Spleen (tissue), 11 donors: ENCODE data around the gene PITRM1. TPM values are rescaled to one million over a fixed set of nuclear protein-coding genes. Genes with fewer than 3 reads are reported as not detected.

Source experiments
- DNase-seq: peaks from one replicate; pipeline ENCODE4 v3.0.0-alpha.2; 2020
- H3K27ac ChIP-seq, 8 donors: fragments of 200-600 bp; sonication (generic) in 7 of 8; 1 replicate in 4 of 8; 2 replicates in 4 of 8; pipeline versions ENCODE4 v1.5.0 to v1.8.0; 2016 to 2021; ENCODE audit warnings: inconsistent platforms in 4 of 8, mild to moderate bottlenecking in 4 of 8, moderate library complexity in 1 of 8
- H3K27me3 ChIP-seq, 7 donors: fragments of 200-600 bp; sonication (generic) in 6 of 7; replicated peaks in 1 of 7; 1 replicate in 4 of 7; 2 replicates in 3 of 7; pipeline versions ENCODE4 v1.5.0 to v1.8.0; 2016 to 2021; ENCODE audit warnings: inconsistent platforms in 3 of 7, mild to moderate bottlenecking in 1 of 7
- H3K36me3 ChIP-seq, 6 donors: fragments of 200-600 bp; sonication (generic) in 5 of 6; 1 replicate in 4 of 6; 2 replicates in 2 of 6; pipeline versions ENCODE4 v1.5.0 to v1.8.0; 2016 to 2021; ENCODE audit warnings: inconsistent platforms in 2 of 6
- H3K4me1 ChIP-seq, 6 donors: fragments of 200-600 bp; sonication (generic) in 5 of 6; 1 replicate in 3 of 6; 2 replicates in 3 of 6; pipeline versions ENCODE4 v1.5.0 to v1.8.0; 2016 to 2021; ENCODE audit warnings: inconsistent platforms in 3 of 6
- H3K4me3 ChIP-seq, 8 donors: fragments of 200-600 bp; sonication (generic) in 7 of 8; 1 replicate in 4 of 8; 2 replicates in 4 of 8; pipeline versions ENCODE4 v1.5.0 to v1.8.0; 2016 to 2021; ENCODE audit warnings: inconsistent platforms in 4 of 8, mild to moderate bottlenecking in 4 of 8, moderate library complexity in 2 of 8
- H3K9me3 ChIP-seq, 8 donors: fragments of 200-600 bp; sonication (generic) in 7 of 8; 1 replicate in 4 of 8; 2 replicates in 4 of 8; pipeline versions ENCODE4 v1.5.0 to v1.8.0; 2016 to 2021; ENCODE audit warnings: inconsistent platforms in 4 of 8
- POLR2A ChIP-seq, 3 donors: fragments of 450-650 bp; IDR thresholded peaks; one replicate each; pipeline ENCODE4 v1.5.1; 2017; ENCODE audit warnings: antibody characterized with exemption in 3 of 3, mild to moderate bottlenecking in 1 of 3
- POLR2AphosphoS5 ChIP-seq, 3 donors: sonication (generic); formaldehyde crosslinking; IDR thresholded peaks; one replicate each; pipeline ENCODE4 v1.5.1; 2017; ENCODE audit warnings: antibody characterized with exemption in 3 of 3
- WGBS, 5 donors: extraction: QIAGEN DNeasy Blood & Tissue Kit in 3 of 5; methylation state at CpG; one replicate each; pipeline versions ENCODE4 v1.1.5 to v1.1.7; 2013 to 2018; 5-methylcytosine and 5-hydroxymethylcytosine counted together
- intact Hi-C: fragments of 100-400 bp; cut with DNase I; formaldehyde crosslinking; loops from one replicate; pipeline ENCODE4 v1.15.0; 2023; ENCODE audit warnings: low total_unique reads
- polyA plus RNA-seq, 3 donors: library from polyadenylated mRNA; stranded (reverse); fragments of 200-250 nt; gene quantifications; one replicate each; pipeline ENCODE4 v1.2.1, GENCODE V29; 2013
- total RNA-seq, 7 donors: library from RNA; depleted of rRNA in 3 of 7; stranded (reverse); fragments of >200 nt in 3 of 7; fragmentation: NEBNext Ultra II Directional in 4 of 7; extraction: Animal tissue kit (Norgen Biotek cat#: 25700) in 4 of 7; gene quantifications; one replicate each; pipeline versions ENCODE4 v1.1.0 to v1.2.1, GENCODE V29; 2016 to 2021
- TF ChIP-seq, protein P1 (sequence below), 11 experiments: fragments of 200-600 bp in 7 of 11; fragments of 450-650 bp in 4 of 11; sonication (generic) in 4 of 11; IDR thresholded peaks in 8 of 11; conservative IDR thresholded peaks in 3 of 11; 1 replicate in 7 of 11; 2 replicates in 4 of 11; pipeline versions ENCODE4 v1.4.0 to v1.8.0; 2016 to 2021; ENCODE audit warnings: antibody characterized with exemption in 11 of 11, inconsistent platforms in 4 of 11, mild to moderate bottlenecking in 1 of 11
- donor health status: healthy with polysubstance abuse.
- donor health status: DM: no; HTN: no; CAD: no; lungs with moderate emphysema.
- donor health status: DM: no; HTN: no; CAD: no.
- donor health status: Bipolar disorder and iron deficiency.
- donor health status: healthy.
- donor health status: DM: no; HTN: no; CAD: no.
- donor health status: DM: yes; HTN: yes; CAD: no.

The PITRM1 gene
- total and polyA plus RNA-seq, 10 donors, result 38.5 to 63.2 (median 52.0) TPM

GRCh38 chr10:3123571-3124411, 48.8 kb downstream of the PITRM1 start:
- Histone ChIP-seq H3K27me3 (no peaks in the 10 kb centered on the region), H3K4me3 (no peak overlapping the region), H3K9me3 (peaks cover 0 to 20% (median 0%) of the 10 kb centered on the region in 8 donors), H3K27ac (no peak overlapping the region), H3K36me3 (peaks cover 0 to 92% (median 21%) of the 10 kb centered on the region in 6 donors), H3K4me1 (no peaks in the 10 kb centered on the region)
- DNase-seq, result no peak
- intact Hi-C loops, result no loop called here
- TF ChIP-seq POLR2A (IDR thresholded peaks at IDR 0.05) (no peak), POLR2AphosphoS5 (IDR thresholded peaks at IDR 0.05) (no peak)
- TF ChIP-seq, protein P1, sequence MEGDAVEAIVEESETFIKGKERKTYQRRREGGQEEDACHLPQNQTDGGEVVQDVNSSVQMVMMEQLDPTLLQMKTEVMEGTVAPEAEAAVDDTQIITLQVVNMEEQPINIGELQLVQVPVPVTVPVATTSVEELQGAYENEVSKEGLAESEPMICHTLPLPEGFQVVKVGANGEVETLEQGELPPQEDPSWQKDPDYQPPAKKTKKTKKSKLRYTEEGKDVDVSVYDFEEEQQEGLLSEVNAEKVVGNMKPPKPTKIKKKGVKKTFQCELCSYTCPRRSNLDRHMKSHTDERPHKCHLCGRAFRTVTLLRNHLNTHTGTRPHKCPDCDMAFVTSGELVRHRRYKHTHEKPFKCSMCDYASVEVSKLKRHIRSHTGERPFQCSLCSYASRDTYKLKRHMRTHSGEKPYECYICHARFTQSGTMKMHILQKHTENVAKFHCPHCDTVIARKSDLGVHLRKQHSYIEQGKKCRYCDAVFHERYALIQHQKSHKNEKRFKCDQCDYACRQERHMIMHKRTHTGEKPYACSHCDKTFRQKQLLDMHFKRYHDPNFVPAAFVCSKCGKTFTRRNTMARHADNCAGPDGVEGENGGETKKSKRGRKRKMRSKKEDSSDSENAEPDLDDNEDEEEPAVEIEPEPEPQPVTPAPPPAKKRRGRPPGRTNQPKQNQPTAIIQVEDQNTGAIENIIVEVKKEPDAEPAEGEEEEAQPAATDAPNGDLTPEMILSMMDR (IDR thresholded peaks at IDR 0.05 in 8 of 11, conservative IDR thresholded peaks at IDR 0.05 in 3 of 11), result no peak
- WGBS, 5 donors, result 83 to 93% (median 87%) methylated on average over 22 to 32 of the region's 32 CpGs

DNA sequence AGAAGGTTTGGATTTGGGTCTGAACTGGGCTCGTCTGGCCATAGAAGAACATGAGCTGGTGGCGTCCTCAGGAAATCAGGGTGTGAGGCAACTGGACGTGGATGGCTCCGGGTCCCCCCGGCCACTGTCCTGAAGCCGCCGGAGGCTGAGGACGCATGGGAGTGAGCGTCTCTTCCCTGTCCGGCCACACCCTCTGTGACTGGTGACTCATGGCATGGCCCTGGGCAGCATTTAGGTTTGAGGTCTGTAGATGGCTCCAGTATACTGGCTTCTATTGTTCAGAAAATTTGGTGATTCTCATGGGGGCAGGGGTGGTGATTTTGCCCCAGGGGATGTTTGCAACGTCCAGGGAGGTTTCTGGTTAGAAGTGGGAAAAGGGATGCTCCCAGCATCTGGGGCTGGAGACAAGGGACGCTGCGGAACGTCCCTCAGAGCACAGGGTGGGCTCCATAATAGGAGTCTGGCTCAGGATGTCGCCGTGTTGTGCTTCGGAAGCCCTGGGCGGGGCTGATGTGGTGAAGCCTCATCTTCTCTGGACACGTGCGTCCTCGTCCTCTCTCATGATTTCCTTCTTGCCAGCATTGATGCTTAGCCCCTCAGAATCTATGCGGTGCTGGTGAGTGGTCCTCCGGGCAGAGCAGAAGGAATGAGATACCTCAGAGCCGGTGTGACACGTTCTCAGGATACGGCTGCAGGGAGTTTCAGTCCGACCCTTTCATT, 49.9 kb downstream of the PITRM1 start:
- 87 to 96% (median 93%) methylated on average over 27 of the region's 27 CpGs for WGBS, 5 donors
- TF ChIP-seq POLR2A (IDR thresholded peaks at IDR 0.05) (no peak), POLR2AphosphoS5 (IDR thresholded peaks at IDR 0.05) (no peak)
- TF ChIP-seq, protein P1 (IDR thresholded peaks at IDR 0.05 in 8 of 11, conservative IDR thresholded peaks at IDR 0.05 in 3 of 11), result no peak

DNA sequence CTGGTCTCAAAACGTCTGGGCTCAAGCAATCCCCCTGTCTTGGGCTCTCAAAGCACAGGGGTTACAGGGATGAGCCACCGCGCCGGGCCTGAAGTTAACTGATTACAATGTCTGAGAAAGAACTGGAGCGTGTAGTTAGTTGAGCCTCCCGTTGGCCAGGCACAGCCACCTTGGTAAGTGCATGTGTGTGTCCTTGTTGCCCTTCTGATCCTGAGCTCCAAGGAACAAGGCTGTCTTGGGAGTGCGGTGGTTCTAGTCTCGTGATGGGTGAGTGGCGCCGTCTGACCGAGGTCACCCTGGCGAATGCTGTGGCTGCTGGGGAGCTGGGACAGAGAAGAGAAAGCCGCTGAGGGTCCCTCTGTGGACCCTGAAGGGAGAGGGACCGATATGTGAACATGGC, 50.5 kb downstream of the PITRM1 start:
- H3K9me3 ChIP-seq, result peaks cover 0 to 3% (median 0%) of the 10 kb centered on the region in 8 donors
- WGBS, 5 donors, result 89 to 94% (median 91%) methylated on average over 14 of the region's 14 CpGs
- H3K4me1 ChIP-seq, result no peaks in the 10 kb centered on the region
- H3K27me3 ChIP-seq, result no peaks in the 10 kb centered on the region
- H3K36me3 ChIP-seq, result peaks cover 0 to 92% (median 27%) of the 10 kb centered on the region in 6 donors
- TF ChIP-seq POLR2AphosphoS5 (IDR thresholded peaks at IDR 0.05) (no peak), POLR2A (IDR thresholded peaks at IDR 0.05) (no peak)
- TF ChIP-seq, protein P1 (IDR thresholded peaks at IDR 0.05 in 8 of 11, conservative IDR thresholded peaks at IDR 0.05 in 3 of 11), result no peak
- H3K4me3 ChIP-seq, result no peak overlapping the region
- intact Hi-C loops, result no loop called here
- DNase-seq, result no peak
- no peak overlapping the region for H3K27ac ChIP-seq

More for the DNA sequence above, 49.9 kb downstream of the PITRM1 start:
- Histone ChIP-seq H3K27me3 (no peaks in the 10 kb centered on the region), H3K27ac (no peak overlapping the region), H3K4me3 (no peak overlapping the region), H3K36me3 (peaks cover 0 to 92% (median 27%) of the 10 kb centered on the region in 6 donors), H3K4me1 (no peaks in the 10 kb centered on the region), H3K9me3 (peaks cover 0 to 9% (median 0%) of the 10 kb centered on the region in 8 donors)
- intact Hi-C loops, result no loop called here
- DNase-seq, result no peak
